K562 (cell line): ENCODE measurements around the gene ACTBL2. TPM values are rescaled to one million over a fixed set of nuclear protein-coding genes. Genes with fewer than 3 reads are reported as not detected.
A peak's percentile ranks its signal among the peaks of the same experiment; 100 is the strongest.

Source experiments
- ATAC-seq: fragments of 200-7000 bp; cut with Tn5 transposase; 3 replicates; pipeline ENCODE4 v1.9.1; 2020; ENCODE audit warnings: moderate library complexity
- BruUV-seq: library from RNA; stranded (reverse); fragments of 400-500 nt; replicated peaks from 2 replicates; lab custom pipeline; 2021; lab: Mats Ljungman, UMichigan
- CTCF ChIA-PET: fragments of 300-600 bp; formaldehyde crosslinking; extraction: SDS; loops from one replicate; lab custom pipeline; 2021; ENCODE audit warnings: low intra/inter-chr PET ratio; lab: Yijun Ruan, JAX
- POLR2A ChIA-PET: fragments of 300-600, 350-650 bp; sonication (Branson Sonifier 250); formaldehyde crosslinking; extraction: SDS; loops from one replicate; lab custom pipeline; 2021; ENCODE audit warnings: antibody characterized with exemption, inconsistent platforms; lab: Yijun Ruan, JAX
- DNase-seq, 4 experiments: peaks; one replicate each; pipeline versions ENCODE4 v3.0.0 to v3.0.0-alpha.2; 2011 to 2018; ENCODE audit warnings: low spot score in 3 of 4, mixed read lengths in 3 of 4; ENCODE audit errors: extremely low read depth in 1 of 4
- FAIRE-seq: peaks from 2 replicates; lab custom pipeline; 2011; peaks lifted over from hg19 to GRCh38; lab: Jason Lieb, UNC
- H2AFZ ChIP-seq: 2 replicates; pipeline ENCODE4 v1.6.0; 2011; ENCODE audit warnings: low read depth, low read length, control low read depth, inconsistent platforms
- H3K27ac ChIP-seq: fragments of 200-600 bp; 3 replicates; pipeline ENCODE4 v1.8.0; 2011; ENCODE audit warnings: low read depth, mild to moderate bottlenecking, control low read depth, inconsistent platforms, low read length, moderate library complexity, mixed read lengths; ENCODE audit errors: extremely low read depth
- H3K27me3 ChIP-seq, 2 experiments: fragments of 300-600 bp in 1 of 2; 2 replicates in 1 of 2; 3 replicates in 1 of 2; pipeline versions ENCODE4 v1.6.0 to v1.8.0; 2011; ENCODE audit warnings: inconsistent platforms in 2 of 2, low read length in 2 of 2, mild to moderate bottlenecking in 1 of 2, mixed read lengths in 1 of 2, moderate library complexity in 1 of 2; ENCODE audit not compliant: control insufficient read depth in 2 of 2, insufficient read depth in 2 of 2
- H3K36me3 ChIP-seq: fragments of 300-600 bp; 3 replicates; pipeline ENCODE4 v1.8.0; 2011; ENCODE audit warnings: mild to moderate bottlenecking, low read length, inconsistent platforms; ENCODE audit not compliant: control insufficient read depth, insufficient read depth
- H3K4me1 ChIP-seq, 2 experiments: fragments of 200-600 bp in 1 of 2; replicated peaks in 1 of 2; 2 replicates in 1 of 2; 3 replicates in 1 of 2; pipeline versions ENCODE4 v1.5.1 to v1.8.0; 2011; ENCODE audit warnings: inconsistent platforms in 2 of 2, low read length in 2 of 2, mild to moderate bottlenecking in 1 of 2, mixed read lengths in 1 of 2, moderate library complexity in 1 of 2; ENCODE audit not compliant: control insufficient read depth in 2 of 2, insufficient read depth in 2 of 2
- H3K4me2 ChIP-seq: 2 replicates; pipeline ENCODE4 v1.6.1; 2011; ENCODE audit warnings: low read length, control low read depth, inconsistent platforms, mixed read lengths; ENCODE audit not compliant: insufficient read depth
- H3K4me3 ChIP-seq: fragments of 200-600 bp; sonication (generic), shearing (Covaris generic); 2 replicates; pipeline ENCODE4 v1.5.1; 2016; ENCODE audit warnings: control low read depth, inconsistent platforms
- H3K79me2 ChIP-seq: fragments of 200-600 bp; 3 replicates; pipeline ENCODE4 v1.8.0; 2011; ENCODE audit warnings: low read length, inconsistent platforms; ENCODE audit not compliant: control insufficient read depth, insufficient read depth
- H3K9ac ChIP-seq, 2 experiments: 2 replicates each; pipeline versions ENCODE4 v1.6.0 to v1.6.1; 2011; ENCODE audit warnings: low read depth in 2 of 2, low read length in 2 of 2, control low read depth in 1 of 2, inconsistent platforms in 1 of 2, mild to moderate bottlenecking in 1 of 2, mixed read lengths in 1 of 2; ENCODE audit not compliant: insufficient read depth in 1 of 2
- H3K9me1 ChIP-seq: one replicate; pipeline ENCODE4 v1.6.0; 2011; ENCODE audit warnings: inconsistent platforms, mild to moderate bottlenecking, low read length, moderate library complexity; ENCODE audit not compliant: control insufficient read depth, insufficient read depth
- H3K9me3 ChIP-seq: replicated peaks from 2 replicates; pipeline ENCODE4 v1.5.1; 2011; ENCODE audit warnings: low read depth, low read length, inconsistent platforms; ENCODE audit not compliant: control insufficient read depth, insufficient read depth
- H4K20me1 ChIP-seq: replicated peaks from 2 replicates; pipeline ENCODE4 v1.6.1; 2011; ENCODE audit warnings: low read length, inconsistent platforms, mixed read lengths; ENCODE audit not compliant: control insufficient read depth, insufficient read depth
- ATF3 ChIP-seq, 2 experiments: fragments of 450-650 bp in 1 of 2; sonication (generic) in 1 of 2; formaldehyde crosslinking in 1 of 2; IDR thresholded peaks in 1 of 2; conservative IDR thresholded peaks in 1 of 2; 2 replicates each; pipeline versions ENCODE4 v1.6.1 to v1.8.1; 2016 to 2023; ENCODE audit warnings: mild to moderate bottlenecking in 2 of 2, moderate library complexity in 2 of 2, inconsistent platforms in 1 of 2, missing genetic modification reagents in 1 of 2
- BMI1 ChIP-seq: fragments of 150-350 bp; IDR thresholded peaks from 2 replicates; pipeline ENCODE4 v1.6.1; 2014; ENCODE audit warnings: low read length
- ELF4 ChIP-seq: fragments of 450-650 bp; formaldehyde crosslinking; IDR thresholded peaks from 2 replicates; pipeline ENCODE4 v1.4.0; 2022; ENCODE audit warnings: missing genetic modification characterization
- EP400 ChIP-seq: fragments of 450-650 bp; IDR thresholded peaks from 2 replicates; pipeline ENCODE4 v1.6.1; 2017; ENCODE audit warnings: antibody characterized with exemption, mild to moderate bottlenecking, moderate library complexity
- GABPB1 ChIP-seq: sonication (generic); formaldehyde crosslinking; IDR thresholded peaks from 2 replicates; pipeline ENCODE4 v1.8.0; 2022; ENCODE audit warnings: mild to moderate bottlenecking, missing genetic modification reagents
- MAFK ChIP-seq: IDR thresholded peaks from 2 replicates; pipeline ENCODE4 v1.6.1; 2011; ENCODE audit warnings: low read length, improper control_type of control experiment
- MLX ChIP-seq, 2 experiments: fragments of 450-650 bp in 1 of 2; sonication (generic) in 1 of 2; formaldehyde crosslinking; conservative IDR thresholded peaks; 2 replicates each; pipeline versions ENCODE4 v1.4.0 to v1.8.1; 2020 to 2022; ENCODE audit warnings: mild to moderate bottlenecking in 1 of 2, missing genetic modification reagents in 1 of 2
- RBM39 ChIP-seq: fragments of 200-400 bp; formaldehyde crosslinking; optimal IDR thresholded peaks from 2 replicates; pipeline ENCODE3; 2018; ENCODE audit warnings: low read depth, low read length
- RUNX1 ChIP-seq: sonication (generic); IDR thresholded peaks from 2 replicates; pipeline ENCODE4 v1.6.1; 2016; ENCODE audit warnings: antibody characterized with exemption, low read depth
- SFPQ ChIP-seq: fragments of 200-400 bp; formaldehyde crosslinking; IDR thresholded peaks from 2 replicates; pipeline ENCODE4 v1.6.1; 2017; ENCODE audit warnings: mild to moderate bottlenecking, low read depth, low read length, moderate library complexity
- SIX5 ChIP-seq, 2 experiments: IDR thresholded peaks; 2 replicates each; pipeline ENCODE4 v1.6.1; 2011; ENCODE audit warnings: low read length in 2 of 2, borderline replicate concordance in 1 of 2, low read depth in 1 of 2, mild to moderate bottlenecking in 1 of 2, moderate library complexity in 1 of 2; ENCODE audit not compliant: insufficient read depth in 1 of 2
- SNAPC5 ChIP-seq: fragments of 250-450 bp; sonication (Bioruptor Pico); IDR thresholded peaks from 2 replicates; pipeline ENCODE4 v1.8.0; 2021; ENCODE audit warnings: moderate library complexity, mild to moderate bottlenecking, inconsistent platforms
- TAF15 ChIP-seq: fragments of 200-400 bp; formaldehyde crosslinking; IDR thresholded peaks from 2 replicates; pipeline ENCODE4 v1.6.1; 2017; ENCODE audit warnings: mild to moderate bottlenecking, low read depth, low read length, moderate library complexity
- ZNF3 ChIP-seq: fragments of 250-450 bp; sonication (Bioruptor Pico); IDR thresholded peaks from 2 replicates; pipeline ENCODE4 v1.5.0; 2021; ENCODE audit warnings: mild to moderate bottlenecking, moderate library complexity
- ZNF384 ChIP-seq: IDR thresholded peaks from 2 replicates; pipeline ENCODE4 v1.6.1; 2012; ENCODE audit warnings: low read depth, low read length, improper control_type of control experiment
- ZNF780A ChIP-seq: fragments of 250-450 bp; sonication (Bioruptor Pico); IDR thresholded peaks from 2 replicates; pipeline ENCODE4 v1.5.0; 2021; ENCODE audit warnings: mild to moderate bottlenecking
- WGBS: fragments of 100-300 bp; shearing (Covaris generic); methylation state at CpG from one replicate; pipeline ENCODE4 v1.1.6; 2016; ENCODE audit warnings: low coverage, mixed read lengths; ENCODE audit not compliant: insufficient coverage; ENCODE audit errors: missing lambda C conversion rate; 5-methylcytosine and 5-hydroxymethylcytosine counted together
- in situ Hi-C: fragments of 300-500 bp; cut with MboI; formaldehyde crosslinking; loops from 4 replicates; pipeline ENCODE4 v1.15.0; 2018; ENCODE audit warnings: inconsistent platforms, mixed read lengths
- intact Hi-C: fragments of 100-400 bp; cut with micrococcal nuclease; formaldehyde crosslinking; loops from 2 replicates; pipeline ENCODE4 v1.14.2; 2022
- polyA plus RNA-seq, 8 experiments: library from polyadenylated mRNA; depleted of rRNA in 4 of 8; stranded (reverse) in 5 of 8; unstranded in 3 of 8; fragments of >200 nt; fragmentation: Nextera tagmentation in 2 of 8; fragmentation: Illumina TruSeq in 1 of 8; extraction: Ambion mirVana in 2 of 8; extraction: Trizol in 1 of 8; gene quantifications; 2 replicates each; pipeline versions ENCODE4 v1.2.1 to v1.2.3, GENCODE V29; 2011 to 2014; ENCODE audit warnings: inconsistent platforms in 1 of 8, missing spikeins in 1 of 8
- total RNA-seq, 7 experiments: library from RNA; depleted of rRNA in 6 of 7; stranded (reverse); fragments of >200 nt in 6 of 7; fragmentation: Illumina TruSeq in 2 of 7; extraction: Trizol in 2 of 7; gene quantifications; 2 replicates each; pipeline versions ENCODE4 v1.2.1 to v1.2.3, GENCODE V29; 2011 to 2021; ENCODE audit warnings: low replicate concordance in 1 of 7

Gene ACTBL2
- total and polyA plus RNA-seq, 9 of the 15 experiments (the other 6 are each of a cell fraction or from before 2014, with no cell fraction given), result not detected

- TF ChIP-seq ATF3 (IDR thresholded peaks at IDR 0.05) (peak; percentile 66), ATF3 (CRISPR knock-in tag; conservative IDR thresholded peaks at IDR 0.05) (no peak)
- TF ChIP-seq, all 486 proteins: peak for 41
Measured at GRCh38 chr5:57494104-57495098, 11.8 kb upstream of the ACTBL2 start (continued).

- CTCF ChIA-PET, result no interaction called here
- FAIRE-seq, result no peak
- no peak overlapping the region for H3K4me3 ChIP-seq
- no TSS peak for BruUV-seq
- H3K36me3 ChIP-seq, result no peaks in the 10 kb centered on the region
- H3K4me2 ChIP-seq, result no peak overlapping the region
- POLR2A ChIA-PET, result no interaction called here
- H3K9me1 ChIP-seq, result no peaks in the 10 kb centered on the region
- no peak for DNase-seq
- 14% methylated on average over 1 of the region's 1 CpG for WGBS
- H2AFZ ChIP-seq, result no peak overlapping the region
- H3K27me3 ChIP-seq, result no peaks in the 10 kb centered on the region
- ATAC-seq, result no peak
- H3K79me2 ChIP-seq, result no peaks in the 10 kb centered on the region
- no peaks in the 10 kb centered on the region for H4K20me1 ChIP-seq
- no peaks in the 10 kb centered on the region for H3K9me3 ChIP-seq
- intact Hi-C loops, result no loop called here
- H3K9ac ChIP-seq, result no peak overlapping the region
- TF ChIP-seq SIX5 (IDR thresholded peaks at IDR 0.05; ENCODE audit: borderline replicate concordance in 1 of 2, insufficient read depth in 1 of 2, low read depth in 1 of 2, low read length in 2 of 2) (no peak), SNAPC5 (CRISPR knock-in tag) (no peak), EP400 (no peak), RBM39 (no peak), MAFK (no peak), ELF4 (CRISPR knock-in tag) (no peak), RUNX1 (no peak), GABPB1 (CRISPR knock-in tag) (no peak), SFPQ (no peak), ZNF780A (CRISPR knock-in tag) (no peak), TAF15 (no peak), ZNF3 (CRISPR knock-in tag) (no peak), ZNF384 (no peak), MLX (CRISPR knock-in tag; conservative IDR thresholded peaks at IDR 0.05) (no peak), BMI1 (no peak)
- peaks cover 0 to 19% of the 10 kb centered on the region in 2 experiments; a peak in 4 of 5 replicates for H3K4me1 ChIP-seq
- in situ Hi-C loops, result loop anchor here (25.0 kb wide), 1 partner anchor 969 kb away; the partner anchor contains the start of gene PLK2
- H3K27ac ChIP-seq, result no peak overlapping the region
Measured at GRCh38 chr5:57493034-57493433, 10.4 kb upstream of the ACTBL2 start.
